AG08396 (cell line): ENCODE results near the gene DCAF6.

Experiments used
- DNase-seq: peaks from one replicate; pipeline ENCODE4 v3.0.0; 2012; ENCODE audit warnings: low spot score, mixed read lengths

The DCAF6 gene

GRCh38 chr1:167957710-167958109, 21.2 kb downstream of the DCAF6 start:
- no peak for DNase-seq

- DNase-seq = no peak
These were observed 28.2 kb downstream of the DCAF6 start for GRCh38 chr1:167964646-167965045.

- no peak for DNase-seq
These were observed 29.6 kb downstream of the DCAF6 start for GRCh38 chr1:167966050-167966449.

- no peak for DNase-seq
These were observed 32.1 kb downstream of the DCAF6 start for GRCh38 chr1:167968569-167968968.

GRCh38 chr1:167973832-167974231, 37.3 kb downstream of the DCAF6 start:
- no peak for DNase-seq

- no peak for DNase-seq
These were observed 38.2 kb downstream of the DCAF6 start for GRCh38 chr1:167974698-167975097.

GRCh38 chr1:167977245-167977644, 40.8 kb downstream of the DCAF6 start:
- no peak for DNase-seq

- no peak for DNase-seq
These were observed 45.5 kb downstream of the DCAF6 start for GRCh38 chr1:167981933-167982332.

- no peak for DNase-seq
These were observed 47.4 kb downstream of the DCAF6 start for GRCh38 chr1:167983797-167984420.

GRCh38 chr1:167984886-167985489, 48.5 kb downstream of the DCAF6 start:
- DNase-seq = no peak

- no peak for DNase-seq
These were observed 50.7 kb downstream of the DCAF6 start for GRCh38 chr1:167987174-167987573.

GRCh38 chr1:167991546-167991945, 55.1 kb downstream of the DCAF6 start:
- no peak for DNase-seq

GRCh38 chr1:167993720-167994119, 57.2 kb downstream of the DCAF6 start:
- no peak for DNase-seq

GRCh38 chr1:167994560-167994959, 58.1 kb downstream of the DCAF6 start:
- no peak for DNase-seq

GRCh38 chr1:167995038-167995437, 58.6 kb downstream of the DCAF6 start:
- peak; percentile 9 for DNase-seq

GRCh38 chr1:167996266-167996665, 59.8 kb downstream of the DCAF6 start:
- DNase-seq = no peak

GRCh38 chr1:167997037-167997575, 60.6 kb downstream of the DCAF6 start:
- DNase-seq = no peak

GRCh38 chr1:167999877-168000276, 63.4 kb downstream of the DCAF6 start:
- no peak for DNase-seq

- peak; percentile 10 for DNase-seq
These were observed 64.2 kb downstream of the DCAF6 start for GRCh38 chr1:168000656-168001055.

GRCh38 chr1:168001213-168001612, 64.7 kb downstream of the DCAF6 start:
- no peak for DNase-seq

GRCh38 chr1:168004531-168004930, 68.0 kb downstream of the DCAF6 start:
- no peak for DNase-seq

- no peak for DNase-seq
These were observed 69.0 kb downstream of the DCAF6 start for GRCh38 chr1:168005529-168005928.

- DNase-seq = no peak
These were observed 71.2 kb downstream of the DCAF6 start for GRCh38 chr1:168007691-168008090.

- no peak for DNase-seq
These were observed 72.1 kb downstream of the DCAF6 start for GRCh38 chr1:168008595-168008994.
